ENCODE results near the gene DGKD.

DGKD gene

GRCh38 chr2:233380995-233381637 lies 26.8 kb downstream of the DGKD start:
- no peak for TF ChIP-seq CTCF (IDR thresholded peaks at IDR 0.05; ENCODE audit: insufficient read depth, low read depth, low read length, missing control alignments)
- DNase-seq (ENCODE audit: low read depth): peak; percentile 50
- no peak overlapping the region for H3K4me3 ChIP-seq (ENCODE audit: low read depth, low read length)

- no peak overlapping the region for H3K4me3 ChIP-seq (ENCODE audit: low read depth, low read length)
- no peak for DNase-seq (ENCODE audit: low read depth)
- TF ChIP-seq CTCF (IDR thresholded peaks at IDR 0.05; ENCODE audit: insufficient read depth, low read depth, low read length, missing control alignments): no peak
Observed at GRCh38 chr2:233381638-233381995, 27.3 kb downstream of the DGKD start.

- H3K4me3 ChIP-seq (ENCODE audit: low read depth, low read length): no peak overlapping the region
- peak; percentile 67 for DNase-seq (ENCODE audit: low read depth)
- peak; percentile 43 for TF ChIP-seq CTCF (IDR thresholded peaks at IDR 0.05; ENCODE audit: insufficient read depth, low read depth, low read length, missing control alignments)
Observed at GRCh38 chr2:233384015-233384414, 29.7 kb downstream of the DGKD start.

GRCh38 chr2:233384811-233385488 lies 30.7 kb downstream of the DGKD start:
- peak overlapping the region; percentile 56 for H3K4me3 ChIP-seq (ENCODE audit: low read depth, low read length)
- no peak for TF ChIP-seq CTCF (IDR thresholded peaks at IDR 0.05; ENCODE audit: insufficient read depth, low read depth, low read length, missing control alignments)
- DNase-seq (ENCODE audit: low read depth): peak; percentile 50

- H3K4me3 ChIP-seq (ENCODE audit: low read depth, low read length): peak overlapping the region; percentile 56
- TF ChIP-seq CTCF (IDR thresholded peaks at IDR 0.05; ENCODE audit: insufficient read depth, low read depth, low read length, missing control alignments): no peak
- DNase-seq (ENCODE audit: low read depth): peak; percentile 91
Observed at GRCh38 chr2:233385489-233386044, 31.3 kb downstream of the DGKD start.

GRCh38 chr2:233386382-233387041 lies 32.2 kb downstream of the DGKD start:
- TF ChIP-seq CTCF (IDR thresholded peaks at IDR 0.05; ENCODE audit: insufficient read depth, low read depth, low read length, missing control alignments): no peak
- peak overlapping the region; percentile 56 for H3K4me3 ChIP-seq (ENCODE audit: low read depth, low read length)
- peak; percentile 54 for DNase-seq (ENCODE audit: low read depth)
